K562 (cell line): ENCODE results near the gene DBI. TPM values are rescaled to one million over a fixed set of nuclear protein-coding genes. Genes with fewer than 3 reads are reported as not detected.

Experiments
- CBX1 ChIP-seq: sonication (generic); IDR thresholded peaks from 2 replicates; pipeline ENCODE4 v1.6.1; 2016; ENCODE audit warnings: antibody characterized with exemption, low read depth, mild to moderate bottlenecking
- EGR1 ChIP-seq: fragments of 450-650 bp; conservative IDR thresholded peaks from 2 replicates; pipeline ENCODE4 v1.6.1; 2017; ENCODE audit warnings: mild to moderate bottlenecking
- EWSR1 ChIP-seq: fragments of 450-650 bp; IDR thresholded peaks from 2 replicates; pipeline ENCODE4 v1.6.1; 2018; ENCODE audit warnings: borderline replicate concordance, mild to moderate bottlenecking, low read depth, moderate library complexity; ENCODE audit not compliant: partially characterized antibody
- GABPA ChIP-seq: fragments of 200-800 bp; sonication (Bioruptor generic); conservative IDR thresholded peaks from 2 replicates; pipeline ENCODE4 v1.6.1; 2016; ENCODE audit warnings: low read depth, missing genetic modification characterization, missing compliant biosample characterization
- GTF2F1 ChIP-seq: IDR thresholded peaks from 2 replicates; pipeline ENCODE4 v1.6.1; 2011; ENCODE audit warnings: low read depth, low read length, improper control_type of control experiment
- KLF6 ChIP-seq: fragments of 250-450 bp; sonication (Bioruptor Pico); IDR thresholded peaks from 2 replicates; pipeline ENCODE4 v1.4.0; 2020; ENCODE audit warnings: mild to moderate bottlenecking, moderate library complexity, borderline replicate concordance
- PCBP1 ChIP-seq: fragments of 200-400 bp; formaldehyde crosslinking; IDR thresholded peaks from 2 replicates; pipeline ENCODE4 v1.6.1; 2018; ENCODE audit warnings: mild to moderate bottlenecking, low read depth, low read length; ENCODE audit not compliant: poor library complexity, severe bottlenecking
- PHTF2 ChIP-seq: fragments of 250-450 bp; sonication (Bioruptor Pico); IDR thresholded peaks from 2 replicates; pipeline ENCODE4 v1.5.0; 2021; ENCODE audit warnings: mild to moderate bottlenecking
- POLR2A ChIP-seq: fragments of 450-650 bp; conservative IDR thresholded peaks from 2 replicates; pipeline ENCODE4 v1.6.1; 2016
- RBM39 ChIP-seq: fragments of 200-400 bp; formaldehyde crosslinking; optimal IDR thresholded peaks from 2 replicates; pipeline ENCODE3; 2018; ENCODE audit warnings: low read depth, low read length
- RFX5 ChIP-seq: IDR thresholded peaks from 2 replicates; pipeline ENCODE4 v1.6.1; 2011; ENCODE audit warnings: low read depth, mild to moderate bottlenecking, improper control_type of control experiment, low read length
- SFPQ ChIP-seq: fragments of 200-400 bp; formaldehyde crosslinking; IDR thresholded peaks from 2 replicates; pipeline ENCODE4 v1.6.1; 2017; ENCODE audit warnings: mild to moderate bottlenecking, low read depth, low read length, moderate library complexity
- SLC30A9 ChIP-seq: fragments of 250-450 bp; sonication (Bioruptor Pico); IDR thresholded peaks from 2 replicates; pipeline ENCODE4 v1.8.0; 2022; ENCODE audit warnings: mild to moderate bottlenecking, moderate library complexity
- TAF1 ChIP-seq: IDR thresholded peaks from 2 replicates; pipeline ENCODE4 v1.6.1; 2011; ENCODE audit warnings: mild to moderate bottlenecking, low read length, moderate library complexity; ENCODE audit not compliant: insufficient read depth, control insufficient read depth, severe bottlenecking; ENCODE audit errors: extremely low read depth
- ZNF408 ChIP-seq: fragments of 250-450 bp; sonication (Bioruptor Pico); IDR thresholded peaks from 2 replicates; pipeline ENCODE4 v1.4.0; 2020; ENCODE audit warnings: low read depth, mild to moderate bottlenecking, moderate library complexity
- ZNF507 ChIP-seq: conservative IDR thresholded peaks from 2 replicates; pipeline ENCODE4 v1.6.1; 2017; ENCODE audit warnings: missing genetic modification characterization, missing compliant biosample characterization
- ZNF589 ChIP-seq: fragments of 200-800 bp; sonication (Bioruptor generic); IDR thresholded peaks from 2 replicates; pipeline ENCODE4 v1.6.1; 2016; ENCODE audit warnings: low read depth, missing genetic modification characterization, missing compliant biosample characterization
- ZNF609 ChIP-seq: sonication (generic); formaldehyde crosslinking; IDR thresholded peaks from 2 replicates; pipeline ENCODE4 v1.8.1; 2023; ENCODE audit warnings: missing genetic modification reagents, mild to moderate bottlenecking, borderline replicate concordance
- polyA plus RNA-seq, 8 experiments: library from polyadenylated mRNA; depleted of rRNA in 4 of 8; stranded (reverse) in 5 of 8; unstranded in 3 of 8; fragments of >200 nt; fragmentation: Nextera tagmentation in 2 of 8; fragmentation: Illumina TruSeq in 1 of 8; extraction: Ambion mirVana in 2 of 8; extraction: Trizol in 1 of 8; gene quantifications; 2 replicates each; pipeline versions ENCODE4 v1.2.1 to v1.2.3, GENCODE V29; 2011 to 2014; ENCODE audit warnings: inconsistent platforms in 1 of 8, missing spikeins in 1 of 8
- total RNA-seq, 7 experiments: library from RNA; depleted of rRNA in 6 of 7; stranded (reverse); fragments of >200 nt in 6 of 7; fragmentation: Illumina TruSeq in 2 of 7; extraction: Trizol in 2 of 7; gene quantifications; 2 replicates each; pipeline versions ENCODE4 v1.2.1 to v1.2.3, GENCODE V29; 2011 to 2021; ENCODE audit warnings: low replicate concordance in 1 of 7
- TF ChIP-seq, protein P1 (sequence below): fragments of 450-650 bp; IDR thresholded peaks from one replicate; pipeline ENCODE4 v1.6.1; 2018; ENCODE audit warnings: mild to moderate bottlenecking, moderate library complexity; ENCODE audit not compliant: partially characterized antibody
- TF ChIP-seq, protein P2 (sequence below): fragments of 250-450 bp; sonication (Bioruptor Pico); IDR thresholded peaks from 2 replicates; pipeline ENCODE4 v1.6.1; 2021; ENCODE audit warnings: mild to moderate bottlenecking

The DBI gene
- total and polyA plus RNA-seq, 9 of the 15 experiments (the other 6 are each of a cell fraction or from before 2014, with no cell fraction given) = 55.8 to 443 (median 194) TPM

DNA sequence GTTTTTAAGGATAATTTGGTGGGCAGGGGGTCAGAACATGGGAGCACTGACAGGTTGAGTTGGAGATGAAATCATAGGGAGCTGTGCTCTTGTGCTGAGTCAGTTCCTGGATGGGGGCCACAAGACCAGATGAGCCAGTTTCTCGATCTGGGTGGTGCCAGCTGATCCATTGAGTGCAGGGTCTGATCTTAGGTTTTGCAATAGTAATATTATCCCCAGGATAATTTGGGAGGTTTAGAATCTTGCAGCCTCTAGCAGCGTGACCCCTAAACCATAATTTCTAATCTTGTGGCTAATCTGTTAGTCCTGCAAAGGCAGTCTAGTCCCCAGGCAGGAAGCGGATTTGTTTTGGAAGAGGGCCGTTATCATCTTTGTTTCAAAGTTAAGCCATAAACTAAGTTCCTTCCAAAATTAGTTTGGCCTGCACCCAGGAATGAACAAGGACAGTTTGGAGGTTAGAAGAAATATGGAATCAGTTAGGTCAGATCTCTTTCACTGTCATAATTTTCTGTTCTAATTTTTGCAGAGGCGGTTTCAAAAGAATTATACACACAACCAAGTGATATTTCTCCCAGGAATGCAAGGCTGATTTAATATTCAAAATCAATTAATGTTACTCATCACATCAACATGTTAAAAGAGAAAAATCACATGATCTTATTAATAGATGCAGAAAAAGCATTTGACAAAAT is 23.0 kb downstream of the DBI start (continued):
- no peak for TF ChIP-seq RBM39
- TF ChIP-seq KLF6 = no peak
- TF ChIP-seq ZNF507 (tag) = no peak
- no peak for TF ChIP-seq SFPQ
- no peak for TF ChIP-seq POLR2A
- no peak for TF ChIP-seq PHTF2 (CRISPR knock-in tag)
- TF ChIP-seq, protein P1, sequence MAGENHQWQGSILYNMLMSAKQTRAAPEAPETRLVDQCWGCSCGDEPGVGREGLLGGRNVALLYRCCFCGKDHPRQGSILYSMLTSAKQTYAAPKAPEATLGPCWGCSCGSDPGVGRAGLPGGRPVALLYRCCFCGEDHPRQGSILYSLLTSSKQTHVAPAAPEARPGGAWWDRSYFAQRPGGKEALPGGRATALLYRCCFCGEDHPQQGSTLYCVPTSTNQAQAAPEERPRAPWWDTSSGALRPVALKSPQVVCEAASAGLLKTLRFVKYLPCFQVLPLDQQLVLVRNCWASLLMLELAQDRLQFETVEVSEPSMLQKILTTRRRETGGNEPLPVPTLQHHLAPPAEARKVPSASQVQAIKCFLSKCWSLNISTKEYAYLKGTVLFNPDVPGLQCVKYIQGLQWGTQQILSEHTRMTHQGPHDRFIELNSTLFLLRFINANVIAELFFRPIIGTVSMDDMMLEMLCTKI = no peak
- TF ChIP-seq GTF2F1 = no peak
- TF ChIP-seq EGR1 = no peak
- TF ChIP-seq RFX5 = no peak
- no peak for TF ChIP-seq ZNF408 (CRISPR knock-in tag)
- no peak for TF ChIP-seq CBX1
- TF ChIP-seq, protein P2, sequence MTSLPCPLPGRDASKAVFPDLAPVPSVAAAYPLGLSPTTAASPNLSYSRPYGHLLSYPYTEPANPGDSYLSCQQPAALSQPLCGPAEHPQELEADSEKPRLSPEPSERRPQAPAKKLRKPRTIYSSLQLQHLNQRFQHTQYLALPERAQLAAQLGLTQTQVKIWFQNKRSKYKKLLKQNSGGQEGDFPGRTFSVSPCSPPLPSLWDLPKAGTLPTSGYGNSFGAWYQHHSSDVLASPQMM = no peak
- TF ChIP-seq EWSR1 = no peak
- no peak for TF ChIP-seq PCBP1
- 0 out of 2 replicates have a peak, but pooled peaks have one; percentile 23 for TF ChIP-seq GABPA (tag)
- TF ChIP-seq TAF1 = no peak
- TF ChIP-seq ZNF589 (CRISPR knock-in tag) = 0 out of 2 replicates have a peak, but pooled peaks have one; percentile 37
- TF ChIP-seq SLC30A9 (CRISPR knock-in tag) = no peak
- no peak for TF ChIP-seq ZNF609 (CRISPR knock-in tag)
